HG03097 (cell line): Measurements from ENCODE around the gene L3MBTL4.
"Not testable (repeated sequence)": the region's sequence is repeated elsewhere in the genome, so short reads cannot be mapped to it uniquely, and the experiment has no call there.

Experiments
- ATAC-seq: cut with Tn5 transposase; IDR thresholded peaks from one replicate; pipeline ENCODE4 v1.9.1; 2021; ENCODE audit not compliant: unreplicated experiment, low FRiP score

The L3MBTL4 gene

DNA sequence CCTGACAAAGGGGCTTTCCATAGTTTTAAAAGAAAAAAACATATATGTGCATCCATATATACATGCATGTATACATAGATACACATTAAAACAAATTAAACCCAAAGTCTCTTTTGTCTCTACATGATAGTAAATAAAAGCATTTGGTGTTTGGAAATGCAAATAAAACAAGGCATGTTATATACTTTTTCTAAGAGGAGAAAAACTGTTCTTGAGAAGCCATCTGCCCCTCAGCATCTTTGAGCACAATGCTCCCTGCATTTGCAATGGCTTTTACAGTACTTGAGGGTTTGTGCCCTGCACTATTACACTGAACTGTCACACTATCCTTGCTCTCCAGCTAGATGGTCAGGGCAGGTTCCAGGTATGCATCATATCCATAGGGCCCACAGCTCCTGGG lies 210.2 kb downstream of the L3MBTL4 start:
- ATAC-seq: no peak

DNA sequence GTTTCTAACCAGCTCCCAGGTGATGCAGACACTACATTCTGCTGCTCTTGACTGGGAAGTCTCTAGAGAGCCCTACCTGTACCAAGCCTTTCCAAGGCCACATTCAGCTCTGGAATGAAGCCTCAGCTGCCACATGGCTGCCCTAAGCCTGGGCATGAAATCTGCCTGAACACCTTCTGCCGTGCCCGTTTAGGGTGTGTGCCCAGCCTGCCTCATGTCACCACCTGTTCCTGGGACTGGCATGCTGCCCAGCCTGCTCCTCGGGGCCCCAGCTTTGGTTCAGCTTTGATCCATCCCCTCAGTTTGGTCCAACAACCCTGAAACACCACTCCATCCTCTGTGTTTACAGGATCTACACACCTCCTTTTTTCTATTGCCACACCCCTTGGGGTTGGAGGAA lies 210.9 kb downstream of the L3MBTL4 start:
- no peak for ATAC-seq

DNA sequence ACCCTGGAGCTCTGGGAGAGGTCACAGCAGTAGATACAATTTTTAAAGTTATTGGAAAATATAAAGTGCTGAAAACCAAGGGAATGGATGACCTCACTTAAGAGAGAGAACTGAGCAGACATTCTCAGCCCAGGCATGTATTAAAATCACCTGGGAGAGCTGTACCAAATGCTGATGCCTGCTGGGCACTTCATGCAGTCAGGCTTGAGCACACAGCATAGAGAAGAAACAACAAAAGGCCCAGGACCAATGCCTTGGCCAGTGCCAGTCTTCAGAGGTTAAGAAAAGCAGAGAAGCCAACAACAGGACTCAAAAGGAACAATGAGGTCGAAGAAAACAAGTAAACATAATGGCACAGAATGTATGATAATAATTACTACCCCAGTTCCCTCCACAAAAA lies 211.8 kb downstream of the L3MBTL4 start:
- ATAC-seq: no peak

DNA sequence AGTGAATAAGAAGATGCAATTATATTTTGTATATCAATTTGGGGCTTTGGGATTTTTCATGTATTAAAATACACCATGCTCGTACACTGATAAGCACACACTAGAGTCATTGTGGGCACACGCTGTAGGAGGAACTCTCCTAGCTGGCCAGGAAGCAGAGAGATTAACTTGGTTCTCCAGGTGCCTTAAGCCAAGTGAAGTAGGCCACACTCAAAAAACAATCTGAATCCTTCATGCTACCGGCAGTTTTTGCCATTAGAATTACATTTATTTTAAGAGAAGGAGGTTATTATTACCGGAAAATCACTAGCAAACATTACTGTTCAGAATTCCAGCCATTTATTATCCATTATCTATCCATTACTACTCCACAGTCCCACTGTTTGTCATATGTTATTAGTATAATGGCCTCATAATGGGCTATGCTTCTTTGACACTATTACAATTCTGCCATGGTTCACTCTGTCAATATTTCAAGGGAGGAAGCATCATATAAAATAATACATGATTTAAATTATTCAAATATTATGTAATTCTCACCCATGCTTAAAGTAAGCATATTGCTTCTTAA lies 214.4 kb downstream of the L3MBTL4 start:
- no peak for ATAC-seq

DNA sequence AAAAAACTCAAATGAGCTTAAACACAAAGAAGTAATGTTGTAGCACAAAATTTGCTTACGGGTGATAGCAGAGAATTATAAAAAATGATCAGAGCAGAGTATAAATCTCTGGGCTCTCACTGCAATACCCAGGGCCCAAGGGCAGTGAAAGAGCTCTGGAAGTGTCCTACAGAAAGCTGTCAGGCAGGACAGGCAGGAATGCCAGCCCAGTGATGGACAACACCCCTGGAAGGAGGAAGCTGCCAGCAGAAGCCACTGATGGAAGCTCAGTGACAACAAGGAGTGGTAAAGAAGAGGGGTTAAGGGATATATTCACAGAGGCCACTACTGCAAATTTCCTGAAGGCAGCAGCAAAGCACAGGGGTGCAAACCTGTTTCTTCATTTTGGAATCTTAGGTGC lies 214.9 kb downstream of the L3MBTL4 start:
- no peak for ATAC-seq

DNA sequence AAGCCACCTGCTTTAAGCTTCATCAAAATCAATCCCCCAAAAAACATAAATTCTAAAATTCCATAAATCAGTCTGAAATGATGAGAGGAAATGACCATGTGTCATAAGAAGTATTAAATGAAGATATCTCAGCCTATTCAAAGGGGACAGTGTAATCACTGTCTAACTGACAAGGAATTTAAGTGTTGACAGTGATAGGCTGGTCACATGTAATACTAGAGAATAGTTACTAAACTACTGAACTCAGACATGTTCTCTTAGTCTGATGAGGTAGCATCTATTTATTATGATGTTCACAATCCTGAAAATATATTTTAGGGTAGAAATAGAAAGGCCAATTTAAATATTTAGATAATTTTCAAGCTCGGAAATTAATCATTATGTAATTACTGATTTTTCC lies 216.1 kb downstream of the L3MBTL4 start:
- ATAC-seq: no peak

DNA sequence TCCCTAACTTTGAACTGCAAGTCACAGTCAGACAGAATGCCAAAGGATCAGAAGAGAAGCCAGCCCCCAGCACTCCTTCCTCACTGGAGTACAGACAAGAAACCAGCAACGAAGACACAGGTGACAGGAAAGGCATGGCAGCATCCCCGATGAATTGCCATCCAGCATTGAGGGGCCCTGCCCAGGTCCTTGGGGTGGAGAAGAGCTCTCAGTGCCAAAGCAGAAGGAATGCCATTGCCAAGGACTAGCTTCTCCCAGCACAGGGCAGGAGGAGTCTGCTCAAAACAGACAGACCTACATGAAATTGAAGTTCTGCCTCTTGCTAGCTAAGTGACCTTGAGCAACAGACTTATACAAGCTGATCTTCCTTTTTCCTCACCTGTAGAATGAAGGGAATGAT lies 220.1 kb downstream of the L3MBTL4 start:
- no peak for ATAC-seq

DNA sequence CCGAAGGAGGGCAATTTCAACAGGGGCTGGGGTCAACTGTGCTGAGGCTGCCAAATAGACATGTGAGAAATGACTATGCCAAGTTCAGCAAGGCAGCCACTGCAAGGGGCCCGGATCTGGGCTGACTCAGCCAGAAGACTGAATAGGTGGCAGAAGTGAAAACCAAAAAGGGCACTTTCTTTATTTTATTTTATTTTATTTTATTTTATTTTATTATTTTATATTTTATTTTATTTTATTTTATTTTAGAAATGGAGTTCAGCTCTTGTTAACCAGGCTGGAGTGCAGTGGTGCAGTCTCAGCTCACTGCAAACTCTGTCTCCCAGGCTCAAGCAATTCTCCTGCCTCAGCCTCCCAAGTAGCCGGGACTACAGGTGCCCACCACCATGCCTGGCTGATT lies 228.9 kb downstream of the L3MBTL4 start:
- ATAC-seq: not testable (repeated sequence)

DNA sequence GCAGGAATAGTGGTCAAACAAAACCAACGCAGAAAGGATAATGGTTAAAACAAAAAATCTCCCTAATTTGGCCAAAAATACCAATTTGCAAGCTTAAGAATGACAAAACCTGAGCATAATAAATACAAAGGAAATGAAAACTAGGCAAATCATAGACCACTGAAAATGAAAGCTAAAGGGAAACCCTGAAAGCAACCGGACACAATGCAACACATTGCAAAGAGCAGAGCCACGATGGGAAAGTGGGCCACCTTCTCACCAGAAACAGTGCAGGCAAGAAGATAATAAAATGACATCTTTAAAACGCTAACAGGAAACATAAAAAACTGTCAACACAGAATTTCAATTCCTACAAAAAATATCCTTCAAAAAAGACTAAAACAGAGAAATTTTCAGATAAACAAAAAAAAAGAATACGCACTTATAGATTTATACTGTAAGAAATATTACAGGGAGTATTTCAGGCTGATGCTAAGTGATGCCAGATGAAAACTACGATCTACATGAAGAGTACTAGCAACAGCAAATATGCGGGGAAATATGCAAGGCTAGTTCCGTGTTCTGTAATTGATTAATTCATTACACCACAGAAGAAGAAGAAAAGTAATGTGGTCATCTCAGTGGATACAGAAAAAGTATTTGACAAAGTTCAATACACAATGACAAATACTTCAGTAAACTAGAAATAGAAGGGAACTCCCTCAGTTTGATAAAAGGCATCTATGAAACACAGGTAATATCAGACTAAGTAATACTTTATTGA lies 239.5 kb downstream of the L3MBTL4 start:
- ATAC-seq: no peak

DNA sequence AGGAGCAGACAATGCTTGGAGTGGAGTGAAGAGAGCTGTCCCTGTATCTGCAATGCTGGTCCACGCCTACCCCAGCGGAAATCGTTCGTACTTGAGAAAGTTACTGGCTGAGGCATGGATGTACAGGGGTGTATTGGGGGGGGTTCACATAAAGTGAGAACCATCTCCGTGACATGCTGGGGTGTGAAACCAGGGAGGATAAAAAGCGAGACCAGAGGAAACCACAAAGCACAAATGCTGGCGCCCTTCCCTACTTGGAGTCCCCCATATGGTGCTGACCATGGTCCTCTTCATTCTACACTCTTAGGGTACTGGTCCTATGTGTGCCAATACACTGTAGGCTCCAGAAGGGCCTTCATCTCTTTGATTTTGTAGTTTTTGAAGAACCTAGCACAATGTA lies 244.1 kb downstream of the L3MBTL4 start:
- no peak for ATAC-seq

DNA sequence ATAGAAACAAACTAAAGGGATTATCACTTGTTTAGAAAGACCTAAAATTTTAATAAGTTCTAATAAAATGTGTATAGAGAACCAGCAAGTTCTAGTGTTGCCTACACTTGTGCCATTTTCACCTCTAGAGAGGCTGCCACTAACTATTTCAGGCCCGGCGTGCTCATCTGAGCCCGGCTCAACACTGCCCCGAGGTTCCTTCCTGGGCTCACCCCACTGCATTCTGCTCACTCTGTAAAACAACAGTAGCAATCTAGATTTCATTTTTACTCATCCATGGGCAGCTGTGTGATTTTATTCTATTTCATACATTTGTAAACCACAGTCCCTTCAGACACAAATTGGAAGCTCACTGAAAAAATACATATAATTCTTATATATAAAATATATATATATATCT lies 253.2 kb downstream of the L3MBTL4 start:
- ATAC-seq: no peak

DNA sequence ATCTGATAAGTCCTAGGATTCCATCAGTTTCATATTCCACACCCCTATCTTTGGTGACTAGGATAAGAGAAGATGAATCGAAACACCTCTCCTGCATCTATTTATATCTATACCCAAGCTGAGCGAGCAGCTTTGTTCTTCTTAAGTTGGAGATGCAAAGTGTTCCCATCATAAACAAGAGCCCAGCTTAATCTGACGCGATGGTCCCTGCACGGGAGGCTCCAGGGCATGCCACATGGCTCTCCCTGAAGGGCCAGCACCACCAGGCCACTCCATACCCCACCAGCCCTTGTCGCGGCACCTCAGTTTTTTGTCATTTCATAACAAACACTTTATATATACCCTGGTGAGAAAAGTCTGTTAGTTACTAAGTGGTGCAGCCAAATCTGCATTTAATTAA lies 255.3 kb downstream of the L3MBTL4 start:
- ATAC-seq: no peak

DNA sequence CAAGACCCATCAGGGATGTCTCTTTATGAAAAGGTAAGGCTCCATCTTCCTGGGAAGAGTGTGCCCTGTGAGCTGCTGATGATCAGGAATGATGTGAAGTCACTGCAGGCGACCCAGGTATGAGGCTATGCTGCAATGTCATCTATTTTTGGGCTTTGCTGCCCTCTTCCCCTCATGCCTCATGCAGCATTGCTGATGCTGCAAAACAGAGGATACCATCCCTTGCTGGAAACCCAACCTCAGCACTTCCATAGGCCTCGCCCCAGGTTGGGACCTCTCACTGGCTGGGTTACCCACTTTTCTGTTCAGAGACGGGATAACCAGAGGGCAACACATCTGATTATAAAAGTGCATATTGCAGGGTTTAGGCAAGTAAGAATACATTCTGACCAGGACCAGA lies 255.8 kb downstream of the L3MBTL4 start:
- no peak for ATAC-seq

DNA sequence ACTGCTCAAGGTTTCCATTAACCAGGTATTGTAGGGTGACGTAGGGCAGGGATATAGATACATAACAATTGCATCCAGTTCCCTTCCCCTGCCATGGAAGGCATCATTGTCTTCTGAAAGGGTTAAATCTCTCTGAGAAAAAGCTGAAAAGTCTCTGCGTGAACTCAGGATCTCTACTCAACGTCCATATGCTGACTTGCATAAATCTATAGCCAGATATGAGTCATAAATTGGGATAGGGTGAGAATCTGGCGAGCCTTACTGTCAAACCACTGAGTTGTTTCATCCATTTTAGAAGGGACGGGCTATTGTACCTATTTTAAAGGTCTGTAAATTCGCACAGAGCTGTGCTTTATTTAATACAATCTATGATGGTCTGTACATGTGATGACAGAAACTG lies 258.3 kb downstream of the L3MBTL4 start:
- ATAC-seq: no peak

DNA sequence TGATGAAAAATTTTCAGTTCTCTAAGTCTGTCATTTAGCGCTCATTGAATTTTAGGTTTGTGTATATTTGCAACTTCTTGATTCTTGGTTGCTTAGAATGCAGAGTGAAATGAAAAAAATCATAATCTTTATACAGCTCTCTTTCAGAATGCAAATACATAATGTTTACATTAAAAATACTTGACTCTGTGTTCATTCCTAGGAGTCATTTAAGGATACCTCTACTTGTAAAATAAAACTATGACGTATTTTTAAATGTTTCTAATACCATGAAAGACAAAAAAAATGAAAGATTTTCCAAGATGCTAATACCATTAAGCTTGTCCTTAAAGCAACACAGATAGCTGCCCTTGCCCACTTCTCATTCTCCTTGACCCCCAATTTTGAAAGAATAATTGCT lies 259.0 kb downstream of the L3MBTL4 start:
- no peak for ATAC-seq

DNA sequence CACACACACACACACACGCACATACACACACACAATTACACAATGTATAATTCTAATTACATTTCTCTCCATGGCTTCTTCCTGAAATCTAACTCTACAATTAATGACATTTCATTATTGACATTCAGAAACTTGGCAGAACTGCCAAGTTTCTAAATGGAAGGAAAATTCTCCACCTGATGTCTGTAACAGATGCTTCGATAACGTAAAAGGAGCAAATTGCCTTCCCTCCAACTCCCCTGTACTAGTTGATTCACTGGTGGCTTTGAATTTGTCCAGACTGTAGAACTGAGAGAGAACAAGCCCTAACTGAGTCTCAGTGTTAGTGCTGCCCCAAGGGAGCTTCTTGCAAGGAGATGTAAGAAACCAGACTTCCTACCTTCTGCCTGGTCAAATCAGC lies 264.3 kb downstream of the L3MBTL4 start:
- no peak for ATAC-seq

DNA sequence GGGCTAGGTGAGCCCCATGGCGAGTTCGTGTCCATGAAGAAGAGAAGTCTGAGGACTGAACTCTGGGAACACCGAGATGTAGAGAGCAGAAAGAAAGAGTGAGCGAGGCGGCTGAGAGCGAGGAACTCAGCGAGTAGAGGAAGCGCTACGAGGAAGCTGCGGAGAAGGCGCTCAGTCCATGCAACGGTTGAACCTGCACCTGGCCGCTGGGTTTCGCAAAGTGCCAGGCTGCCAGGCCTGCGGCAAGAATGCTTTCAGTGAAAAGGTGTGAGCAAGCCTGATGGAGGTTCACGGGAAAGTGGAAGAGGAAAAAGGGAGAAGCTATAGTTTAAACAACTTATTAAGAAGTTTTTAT lies 268.4 kb downstream of the L3MBTL4 start:
- ATAC-seq: no peak

DNA sequence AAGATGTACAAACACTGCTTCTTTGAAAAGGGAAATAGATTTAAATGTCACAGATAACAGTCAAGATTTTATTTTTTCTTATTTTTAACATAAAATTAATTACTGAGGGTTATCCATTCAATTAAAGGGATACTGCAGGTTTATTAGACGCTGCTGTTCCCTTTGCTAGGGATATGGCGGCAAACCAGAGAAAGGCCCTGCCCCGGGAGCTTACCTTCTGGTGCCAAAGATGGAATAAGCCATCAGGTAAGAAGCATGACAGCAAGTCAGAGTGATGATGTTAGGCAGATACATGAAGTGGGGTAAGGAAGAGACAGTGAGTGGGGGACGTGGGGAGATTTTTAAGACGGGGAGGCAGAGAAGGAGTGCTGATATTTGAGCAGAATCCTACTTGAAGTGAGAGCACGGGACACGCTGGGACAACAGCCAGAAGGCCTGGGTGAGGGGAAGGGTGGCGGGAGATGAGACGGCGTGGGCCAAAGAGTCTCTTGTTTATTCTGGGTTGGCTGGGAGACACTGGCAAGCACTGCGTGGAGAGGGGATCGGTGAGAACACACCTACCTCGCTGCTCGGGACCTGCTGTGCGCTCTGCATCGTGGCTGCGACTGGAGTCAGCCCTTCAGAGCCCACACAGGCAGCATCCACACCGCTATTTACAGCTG lies 268.9 kb downstream of the L3MBTL4 start:
- no peak for ATAC-seq

DNA sequence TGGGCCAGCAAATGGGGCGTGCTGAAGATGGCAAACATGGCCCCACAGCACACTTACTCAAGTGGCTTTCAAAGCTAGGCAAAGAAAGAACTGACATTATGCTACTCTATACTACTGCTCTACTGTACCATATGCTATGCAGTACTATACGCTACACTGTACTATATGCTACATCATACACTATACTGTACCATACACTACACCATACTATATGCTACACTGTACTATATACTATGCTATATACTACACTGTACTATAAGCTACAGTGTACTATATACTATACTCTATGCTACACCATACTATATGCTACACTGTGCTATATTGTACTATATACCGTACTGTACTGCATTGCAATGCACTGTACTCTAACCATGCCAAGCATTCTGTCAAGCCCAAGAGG lies 275.7 kb downstream of the L3MBTL4 start:
- no peak for ATAC-seq

DNA sequence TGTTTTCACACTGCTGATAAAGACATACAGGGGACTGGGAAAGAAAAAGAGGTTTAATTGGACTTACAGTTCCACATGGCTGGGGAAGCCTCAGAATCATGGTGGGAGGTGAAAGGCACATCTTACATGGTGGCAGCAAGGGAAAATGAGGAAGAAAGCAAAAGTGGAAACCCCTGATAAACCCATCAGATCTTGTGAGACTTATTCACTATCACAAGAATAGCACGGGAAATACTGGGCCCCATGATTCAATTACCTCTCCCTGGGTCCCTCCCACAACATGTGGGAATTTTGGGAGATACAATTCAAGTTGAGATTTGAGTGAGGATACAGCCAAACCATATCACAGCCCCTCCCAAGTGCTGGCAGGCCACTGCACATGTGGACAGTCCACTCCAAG lies 278.8 kb downstream of the L3MBTL4 start:
- ATAC-seq: not testable (repeated sequence)

DNA sequence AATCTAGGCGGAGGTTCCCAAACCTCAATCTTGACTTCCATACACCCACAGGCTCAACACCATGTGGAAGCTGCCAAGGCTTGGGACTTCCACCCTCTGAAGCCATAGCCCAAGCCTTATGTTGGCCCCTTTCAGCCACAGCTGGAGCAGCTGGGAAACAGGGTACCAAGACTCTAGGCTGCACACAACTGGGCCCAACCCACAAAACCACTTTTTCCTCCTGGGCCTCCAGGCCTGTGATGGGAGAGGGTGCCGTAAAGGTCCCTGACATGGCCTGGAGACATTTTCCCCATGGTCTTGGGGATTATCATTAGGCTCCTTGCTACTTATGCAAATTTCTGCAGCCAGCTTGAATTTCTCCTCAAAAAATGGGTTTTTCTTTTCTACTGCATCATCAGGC lies 279.7 kb downstream of the L3MBTL4 start:
- ATAC-seq: not testable (repeated sequence)

DNA sequence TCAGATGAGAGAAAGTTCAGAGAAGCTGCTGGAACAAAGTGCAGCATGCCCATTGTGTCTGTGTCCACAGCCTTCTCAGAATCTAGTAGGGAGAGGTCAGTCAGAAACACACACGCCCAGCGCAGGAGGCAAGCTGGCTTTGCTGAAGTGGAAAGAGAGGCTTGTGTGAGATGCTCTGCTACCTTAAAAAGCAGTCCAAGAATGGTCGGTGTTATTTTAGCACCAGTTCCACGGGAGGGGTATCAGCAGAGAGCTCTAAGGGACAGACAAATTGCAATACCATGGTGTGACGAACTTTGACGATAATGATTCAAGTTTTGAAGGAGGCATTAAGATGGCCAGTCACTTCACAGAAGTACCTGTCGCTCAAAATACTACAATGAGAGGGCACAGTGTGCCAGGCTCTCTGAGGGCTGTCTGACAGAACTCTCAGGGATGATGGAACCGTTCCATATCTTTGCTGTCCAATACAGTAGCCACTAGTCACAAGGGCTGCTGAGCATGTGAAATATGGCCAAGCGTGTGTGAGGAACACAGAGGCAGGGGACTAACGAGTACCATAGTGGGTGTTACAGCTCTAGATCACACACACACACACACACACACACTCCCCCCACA lies 281.9 kb downstream of the L3MBTL4 start:
- no peak for ATAC-seq
